ENCODE measurements around the gene KCNJ14. TPM values are rescaled to one million over a fixed set of nuclear protein-coding genes. Genes with fewer than 3 reads are reported as not detected.

Gene KCNJ14
- 1 to 10 TPM in 3 of 4 donors, under 1 TPM in 1; 0.88 to 2.0 (median 1.8) TPM for total RNA-seq

DNA sequence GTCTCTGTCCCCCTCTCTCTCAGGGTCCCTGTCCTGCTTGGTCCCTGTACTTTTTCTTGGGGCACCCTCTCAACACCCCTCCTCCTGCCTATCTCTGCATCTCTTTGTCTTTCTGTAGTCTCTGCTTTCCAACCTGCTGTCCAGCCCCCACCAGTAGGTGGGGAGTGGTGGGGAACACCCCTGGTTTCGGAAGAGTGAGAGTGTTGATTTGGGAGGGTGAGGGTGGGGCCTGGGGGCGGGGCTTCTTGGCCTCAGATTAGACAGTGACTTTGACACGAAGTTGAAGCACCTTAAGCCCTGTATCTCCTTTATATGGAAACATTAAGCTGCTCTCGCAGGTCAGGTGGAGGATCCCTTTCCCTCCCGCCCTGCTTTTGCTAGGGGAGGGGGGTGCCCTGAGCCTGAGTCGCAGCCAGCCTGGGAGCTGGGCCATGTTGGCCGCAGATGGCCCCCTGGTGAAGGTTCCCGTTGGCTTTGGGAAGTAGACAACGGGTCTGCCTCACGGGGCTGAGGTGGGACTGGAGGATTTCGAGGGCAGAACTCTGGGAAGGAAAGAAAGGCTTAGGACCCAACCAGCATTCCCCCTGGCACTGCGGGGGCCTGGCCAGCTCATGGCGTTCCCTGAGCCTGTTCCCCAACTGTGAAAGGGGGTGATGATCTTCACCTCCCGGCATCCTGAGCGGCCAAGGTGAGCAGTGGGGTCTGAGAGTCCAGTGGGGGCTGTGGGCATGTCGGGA lies at the start of gene KCNJ14:
Gene KCNJ14 (plus strand): TSS at position 404 of the 737 bp plus-strand sequence. CDS start 6,151 bp downstream, outside the sequence.
- Histone ChIP-seq H3K9me3 (no peaks in the 10 kb centered on the region), H3K27ac (no peak within 1 kb of the TSS), H3K4me1 (no peaks in the 10 kb centered on the region), H3K27me3 (no peaks in the 10 kb centered on the region), H3K36me3 (peaks cover 0 to 56% (median 0%) of the 10 kb centered on the region in 3 donors), H3K4me3 (no peak within 1 kb of the TSS)
- no peak for DNase-seq
- no peak for TF ChIP-seq POLR2A (IDR thresholded peaks at IDR 0.05)
- TF ChIP-seq, protein P1, sequence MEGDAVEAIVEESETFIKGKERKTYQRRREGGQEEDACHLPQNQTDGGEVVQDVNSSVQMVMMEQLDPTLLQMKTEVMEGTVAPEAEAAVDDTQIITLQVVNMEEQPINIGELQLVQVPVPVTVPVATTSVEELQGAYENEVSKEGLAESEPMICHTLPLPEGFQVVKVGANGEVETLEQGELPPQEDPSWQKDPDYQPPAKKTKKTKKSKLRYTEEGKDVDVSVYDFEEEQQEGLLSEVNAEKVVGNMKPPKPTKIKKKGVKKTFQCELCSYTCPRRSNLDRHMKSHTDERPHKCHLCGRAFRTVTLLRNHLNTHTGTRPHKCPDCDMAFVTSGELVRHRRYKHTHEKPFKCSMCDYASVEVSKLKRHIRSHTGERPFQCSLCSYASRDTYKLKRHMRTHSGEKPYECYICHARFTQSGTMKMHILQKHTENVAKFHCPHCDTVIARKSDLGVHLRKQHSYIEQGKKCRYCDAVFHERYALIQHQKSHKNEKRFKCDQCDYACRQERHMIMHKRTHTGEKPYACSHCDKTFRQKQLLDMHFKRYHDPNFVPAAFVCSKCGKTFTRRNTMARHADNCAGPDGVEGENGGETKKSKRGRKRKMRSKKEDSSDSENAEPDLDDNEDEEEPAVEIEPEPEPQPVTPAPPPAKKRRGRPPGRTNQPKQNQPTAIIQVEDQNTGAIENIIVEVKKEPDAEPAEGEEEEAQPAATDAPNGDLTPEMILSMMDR (IDR thresholded peaks at IDR 0.05) = no peak

DNA sequence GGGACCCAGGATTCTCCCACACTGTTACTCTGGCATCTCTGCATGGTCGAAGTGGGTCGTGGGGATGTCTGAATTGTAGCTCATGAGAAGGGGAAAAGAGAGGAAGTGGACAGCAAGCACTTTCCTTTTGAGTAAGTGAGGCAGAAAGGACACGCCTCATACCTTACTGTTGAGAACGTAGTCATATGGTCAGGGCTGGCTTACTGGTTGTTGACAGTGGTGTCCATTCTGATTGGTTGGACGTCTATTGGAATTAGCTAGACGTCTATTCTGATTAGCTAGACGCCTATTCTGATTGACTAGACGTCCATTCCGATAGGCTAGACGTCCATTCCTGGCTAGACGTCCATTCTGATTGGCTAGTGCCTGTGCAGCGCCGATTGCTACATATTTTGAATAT lies 49.5 kb upstream of the KCNJ14 start:
- no peaks in the 10 kb centered on the region for H3K4me1 ChIP-seq
- H3K27ac ChIP-seq = no peak overlapping the region
- H3K36me3 ChIP-seq = no peaks in the 10 kb centered on the region
- no peaks in the 10 kb centered on the region for H3K9me3 ChIP-seq
- no peak for TF ChIP-seq POLR2A (IDR thresholded peaks at IDR 0.05)
- TF ChIP-seq, protein P1 (IDR thresholded peaks at IDR 0.05) = no peak
- no peak overlapping the region for H3K4me3 ChIP-seq
- DNase-seq = no peak
- H3K27me3 ChIP-seq = no peaks in the 10 kb centered on the region

DNA sequence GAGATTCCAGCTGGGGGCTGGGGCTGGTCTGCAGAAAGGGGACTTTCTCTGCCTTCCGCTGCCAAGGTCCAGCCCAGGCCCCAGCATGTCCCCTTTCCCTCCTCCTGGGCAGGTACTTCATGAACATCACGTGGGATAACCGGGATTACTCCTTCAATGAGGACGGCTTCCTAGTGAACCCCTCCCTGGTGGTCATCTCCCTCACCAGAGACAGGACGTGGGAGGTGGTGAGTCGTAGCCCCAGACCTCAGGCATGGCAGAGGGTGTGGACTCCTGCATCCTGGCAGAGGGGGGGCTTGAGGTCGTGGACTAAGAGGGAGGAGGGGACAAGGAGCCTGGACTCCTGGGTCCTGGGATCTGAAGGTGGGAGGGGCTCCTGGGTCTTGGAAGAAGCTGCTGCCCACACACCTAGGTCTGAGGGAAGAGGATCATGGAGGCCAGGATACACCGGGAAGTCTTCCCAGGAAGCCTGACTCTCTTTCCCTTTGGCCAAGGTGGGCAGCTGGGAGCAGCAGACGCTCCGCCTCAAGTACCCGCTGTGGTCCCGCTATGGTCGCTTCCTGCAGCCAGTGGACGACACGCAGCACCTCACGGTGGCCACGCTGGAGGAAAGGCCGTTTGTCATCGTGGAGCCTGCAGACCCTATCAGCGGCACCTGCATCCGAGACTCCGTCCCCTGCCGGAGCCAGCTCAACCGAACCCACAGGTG lies 41.3 kb upstream of the KCNJ14 start:
- no peaks in the 10 kb centered on the region for H3K27me3 ChIP-seq
- H3K9me3 ChIP-seq = no peaks in the 10 kb centered on the region
- peaks cover 0 to 17% (median 6%) of the 10 kb centered on the region in 4 donors for H3K4me1 ChIP-seq
- no peak for TF ChIP-seq POLR2A (IDR thresholded peaks at IDR 0.05)
- TF ChIP-seq, protein P1 (IDR thresholded peaks at IDR 0.05) = no peak
- H3K36me3 ChIP-seq = no peaks in the 10 kb centered on the region
- DNase-seq = no peak
- H3K4me3 ChIP-seq = peak overlapping the region in 2 of 4 donors; percentile 30 to 37
- H3K27ac ChIP-seq = no peak overlapping the region

DNA sequence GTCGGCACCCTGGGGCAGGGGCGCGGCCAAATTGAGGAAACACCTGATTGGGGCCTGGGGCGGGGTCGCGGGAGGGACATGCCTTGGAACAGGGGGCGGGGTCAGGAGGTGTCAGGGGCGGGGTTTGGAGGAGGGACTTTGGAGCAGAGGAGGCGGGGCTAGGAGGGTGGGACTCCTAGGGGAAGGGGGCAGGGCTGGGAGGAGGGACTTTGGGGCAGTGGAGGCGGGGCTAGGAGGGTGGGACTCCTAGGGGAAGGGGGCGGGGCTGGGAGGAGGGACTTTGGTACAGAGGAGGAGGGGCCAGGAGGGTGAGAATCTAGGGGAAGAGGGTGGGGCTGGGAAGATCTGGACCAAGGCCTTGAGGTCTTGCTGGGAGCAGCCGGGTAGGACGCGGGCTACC lies 40.0 kb upstream of the KCNJ14 start:
- peaks cover 0 to 17% (median 6%) of the 10 kb centered on the region in 4 donors for H3K4me1 ChIP-seq
- H3K9me3 ChIP-seq = no peaks in the 10 kb centered on the region
- H3K4me3 ChIP-seq = peak overlapping the region; percentile 13 to 37 (median 28)
- no peaks in the 10 kb centered on the region for H3K27me3 ChIP-seq
- DNase-seq = peak; percentile 72 to 93 (median 88)
- no peak overlapping the region for H3K27ac ChIP-seq
- TF ChIP-seq, protein P1 (IDR thresholded peaks at IDR 0.05) = no peak
- TF ChIP-seq POLR2A (IDR thresholded peaks at IDR 0.05) = no peak
- H3K36me3 ChIP-seq = no peaks in the 10 kb centered on the region

DNA sequence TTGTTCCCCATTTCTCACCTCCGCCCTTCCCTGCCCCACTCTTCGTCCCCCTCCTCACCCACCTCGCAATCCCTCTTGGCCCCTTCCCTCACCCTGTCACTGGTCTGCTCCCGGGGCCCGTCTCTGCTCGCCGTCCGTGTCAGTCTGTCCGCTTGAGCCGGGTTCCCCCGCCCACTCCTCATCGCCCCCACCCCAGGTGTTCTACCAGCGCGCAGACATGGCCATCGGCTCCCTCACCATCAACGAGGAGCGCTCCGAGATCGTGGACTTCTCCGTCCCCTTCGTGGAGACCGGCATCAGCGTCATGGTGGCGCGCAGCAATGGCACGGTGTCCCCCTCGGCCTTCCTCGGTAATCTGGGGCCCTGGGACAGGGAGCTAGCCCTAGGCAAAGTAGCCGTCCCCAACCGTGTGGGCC lies 39.6 kb upstream of the KCNJ14 start:
- Histone ChIP-seq H3K4me3 (peak overlapping the region in 2 of 4 donors; percentile 2 to 37), H3K36me3 (no peaks in the 10 kb centered on the region), H3K27ac (no peak overlapping the region), H3K9me3 (no peaks in the 10 kb centered on the region), H3K4me1 (peaks cover 0 to 17% (median 6%) of the 10 kb centered on the region in 4 donors), H3K27me3 (no peaks in the 10 kb centered on the region)
- no peak for DNase-seq
- TF ChIP-seq, protein P1 (IDR thresholded peaks at IDR 0.05) = no peak
- TF ChIP-seq POLR2A (IDR thresholded peaks at IDR 0.05) = no peak

Data from Peyer's patch (tissue), 4 donors.